ENCODE results near the gene PRXL2A. TPM values are rescaled to one million over a fixed set of nuclear protein-coding genes. Genes with fewer than 3 reads are reported as not detected.

PRXL2A gene
- total RNA-seq, 1 experiment from 2014 or later = 47.1 TPM

DNA sequence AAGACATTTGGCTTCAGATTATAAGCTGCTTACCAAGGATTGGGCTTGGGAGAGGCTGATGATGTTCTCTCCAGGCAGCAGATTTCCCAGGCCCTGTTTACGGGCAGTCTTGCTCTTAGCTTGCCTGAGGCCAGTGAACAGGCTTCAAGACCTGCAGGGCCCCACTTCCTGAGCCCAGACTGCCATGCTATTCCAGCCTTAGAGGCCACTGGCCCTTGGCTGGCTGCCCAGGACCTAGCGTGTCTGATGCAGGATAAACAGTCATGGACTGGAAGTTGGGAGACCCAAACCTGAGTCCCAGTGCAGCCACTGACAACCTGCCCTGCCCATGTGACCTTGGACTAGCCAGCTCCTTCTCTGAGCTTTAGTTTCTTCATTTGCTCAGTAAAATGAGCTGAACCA, 2.9 kb downstream of the PRXL2A start:
- no peak overlapping the region for H3K27ac Mint-ChIP-seq
- H4K91ac ChIP-seq (ENCODE audit: insufficient read length, low read depth, low read length) = no peak overlapping the region
- H3T11ph ChIP-seq (ENCODE audit: low read length) = no peak overlapping the region
- no peak overlapping the region for H2BK15ac ChIP-seq (ENCODE audit: low read depth, low read length)
- H3K27me3 ChIP-seq (ENCODE audit: insufficient read depth, low read length) = peaks cover 4% of the 10 kb centered on the region; the same call in 1 of the 2 replicates
- no peak overlapping the region for H3K27ac ChIP-seq (ENCODE audit: insufficient read length, low read depth, low read length)
- TF ChIP-seq, protein P1, sequence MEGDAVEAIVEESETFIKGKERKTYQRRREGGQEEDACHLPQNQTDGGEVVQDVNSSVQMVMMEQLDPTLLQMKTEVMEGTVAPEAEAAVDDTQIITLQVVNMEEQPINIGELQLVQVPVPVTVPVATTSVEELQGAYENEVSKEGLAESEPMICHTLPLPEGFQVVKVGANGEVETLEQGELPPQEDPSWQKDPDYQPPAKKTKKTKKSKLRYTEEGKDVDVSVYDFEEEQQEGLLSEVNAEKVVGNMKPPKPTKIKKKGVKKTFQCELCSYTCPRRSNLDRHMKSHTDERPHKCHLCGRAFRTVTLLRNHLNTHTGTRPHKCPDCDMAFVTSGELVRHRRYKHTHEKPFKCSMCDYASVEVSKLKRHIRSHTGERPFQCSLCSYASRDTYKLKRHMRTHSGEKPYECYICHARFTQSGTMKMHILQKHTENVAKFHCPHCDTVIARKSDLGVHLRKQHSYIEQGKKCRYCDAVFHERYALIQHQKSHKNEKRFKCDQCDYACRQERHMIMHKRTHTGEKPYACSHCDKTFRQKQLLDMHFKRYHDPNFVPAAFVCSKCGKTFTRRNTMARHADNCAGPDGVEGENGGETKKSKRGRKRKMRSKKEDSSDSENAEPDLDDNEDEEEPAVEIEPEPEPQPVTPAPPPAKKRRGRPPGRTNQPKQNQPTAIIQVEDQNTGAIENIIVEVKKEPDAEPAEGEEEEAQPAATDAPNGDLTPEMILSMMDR (conservative IDR thresholded peaks at IDR 0.05) = no peak
- no peak overlapping the region for H4K5ac ChIP-seq (ENCODE audit: insufficient read length, low read depth, low read length)
- no peak overlapping the region for H3K4me3 Mint-ChIP-seq
- no peak overlapping the region for H3K23ac ChIP-seq (ENCODE audit: insufficient read length, low read depth, low read length)
- no peak for DNase-seq
- H2AFZ ChIP-seq (ENCODE audit: low read length) = no peak overlapping the region
- no peak overlapping the region for H2BK120ac ChIP-seq (ENCODE audit: low read depth, low read length, poor library complexity, severe bottlenecking)
- H4K20me1 ChIP-seq (ENCODE audit: control insufficient read depth, insufficient read depth, insufficient read length) = no peaks in the 10 kb centered on the region
- no peak overlapping the region for H3K18ac ChIP-seq (ENCODE audit: insufficient read length, low read depth, low read length)
- no peak overlapping the region for H2BK12ac ChIP-seq (ENCODE audit: insufficient read length, low read depth, low read length)
- peaks cover 8% of the 10 kb centered on the region for H3K23me2 ChIP-seq (ENCODE audit: insufficient read length, low read depth, low read length, poor library complexity, severe bottlenecking)
- H3K14ac ChIP-seq (ENCODE audit: insufficient read depth, low read length) = no peak overlapping the region
- H3K4me1 ChIP-seq (ENCODE audit: insufficient read depth, low read length) = no peaks in the 10 kb centered on the region
- H3K9me3 ChIP-seq (ENCODE audit: control insufficient read depth, low read depth, low read length) = no peaks in the 10 kb centered on the region
- peaks cover 48 to 59% of the 10 kb centered on the region in 2 experiments for H3K4me1 Mint-ChIP-seq
- no peak overlapping the region for H2BK20ac ChIP-seq (ENCODE audit: low read depth, low read length, poor library complexity, severe bottlenecking)
- H2AK5ac ChIP-seq (ENCODE audit: insufficient read length, low read length) = no peak overlapping the region
- WGBS (ENCODE audit: extremely low coverage, insufficient read length, low lambda C conversion rate) = no CpG with 5 or more reads among the region's 2 CpGs
- H3K9ac ChIP-seq (ENCODE audit: extremely low read depth, insufficient read length, low read length) = no peak overlapping the region
- no peak overlapping the region for H2BK5ac ChIP-seq (ENCODE audit: insufficient read length, low read length)
- no peaks in the 10 kb centered on the region for H3K9me3 Mint-ChIP-seq
- H3K79me1 ChIP-seq (ENCODE audit: insufficient read depth, low read depth, low read length, poor library complexity, severe bottlenecking) = no peaks in the 10 kb centered on the region
- H4K8ac ChIP-seq (replicated peaks; ENCODE audit: insufficient read length, low read depth, low read length) = no peak overlapping the region
- peaks cover 2 to 15% (median 3%) of the 10 kb centered on the region in 3 experiments; a peak in 5 of 7 replicates for H3K36me3 Mint-ChIP-seq (ENCODE audit: insufficient read depth in 1 of 3, low read depth in 3 of 3)
- peaks cover 36% of the 10 kb centered on the region for H3K27me3 Mint-ChIP-seq (ENCODE audit: low read depth)
- H3K4me2 ChIP-seq (ENCODE audit: insufficient read depth, insufficient read length, low read length) = no peak overlapping the region
- H3K79me2 ChIP-seq (ENCODE audit: insufficient read depth, low read length) = peaks cover 4% of the 10 kb centered on the region; the same call in 1 of the 2 replicates
- no peak overlapping the region for H3K56ac ChIP-seq (ENCODE audit: insufficient read length, low read depth, low read length)
- H3K4ac ChIP-seq (ENCODE audit: low read depth, low read length) = no peak overlapping the region
